ENCODE measurements around the gene PAPOLA.
"Not testable (repeated sequence)": the region's sequence is repeated elsewhere in the genome, so short reads cannot be mapped to it uniquely, and the experiment has no call there.

The PAPOLA gene

GRCh38 chr14:96502621-96503305, 581 bp downstream of the PAPOLA start:
- DNase-seq (ENCODE audit: low read depth in 1 of 2, low spot score in 1 of 2), result peak in 1 of 2 donors; percentile 2

GRCh38 chr14:96503306-96503679, 1.1 kb downstream of the PAPOLA start:
- no peak for DNase-seq (ENCODE audit: low read depth in 1 of 2, low spot score in 1 of 2)

- not testable (repeated sequence) for DNase-seq (ENCODE audit: low read depth in 1 of 2, low spot score in 1 of 2)
Observed at GRCh38 chr14:96504353-96504752, 2.2 kb downstream of the PAPOLA start.

DNA sequence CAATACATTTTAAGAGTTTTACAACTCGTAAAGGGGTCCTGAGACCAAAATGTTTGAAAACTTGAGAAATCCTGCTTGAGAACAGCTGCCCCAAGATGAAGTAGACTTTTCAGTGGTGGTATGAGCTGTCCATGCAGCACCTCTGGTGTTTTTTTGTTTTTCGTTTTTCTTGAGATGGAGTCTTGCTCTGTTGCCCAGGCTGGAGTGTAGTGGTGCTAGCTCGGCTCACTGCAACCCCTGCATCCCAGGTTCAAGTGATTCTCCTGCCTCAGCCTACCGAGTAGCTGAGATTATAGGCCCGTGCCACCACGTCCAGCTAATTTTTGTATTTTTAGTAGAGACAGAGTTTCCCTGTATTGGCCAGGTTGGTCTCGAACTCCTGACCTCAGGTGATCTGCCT, 5.5 kb downstream of the PAPOLA start:
- DNase-seq (ENCODE audit: low read depth in 1 of 2, low spot score in 1 of 2), result no peak

DNA sequence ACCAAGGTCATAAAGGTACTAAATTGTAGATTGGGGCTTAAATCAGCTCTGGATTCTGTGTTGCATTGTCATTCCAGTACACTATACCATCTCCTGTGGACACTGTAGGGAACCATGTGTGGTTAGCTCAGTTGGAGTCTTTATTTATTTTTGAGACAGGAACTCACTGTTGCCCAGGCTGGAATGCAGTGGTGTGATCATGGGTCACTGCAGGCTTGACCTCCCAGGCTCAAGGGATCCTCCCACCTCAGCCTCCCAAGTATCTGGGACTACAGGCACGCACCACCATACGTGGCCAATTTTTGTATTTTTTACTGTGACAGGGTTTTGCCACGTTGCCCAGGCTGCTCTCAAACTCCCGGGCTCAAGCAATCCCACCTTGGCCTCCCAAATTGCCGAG, 6.7 kb downstream of the PAPOLA start:
- DNase-seq (ENCODE audit: low read depth in 1 of 2, low spot score in 1 of 2), result no peak

DNA sequence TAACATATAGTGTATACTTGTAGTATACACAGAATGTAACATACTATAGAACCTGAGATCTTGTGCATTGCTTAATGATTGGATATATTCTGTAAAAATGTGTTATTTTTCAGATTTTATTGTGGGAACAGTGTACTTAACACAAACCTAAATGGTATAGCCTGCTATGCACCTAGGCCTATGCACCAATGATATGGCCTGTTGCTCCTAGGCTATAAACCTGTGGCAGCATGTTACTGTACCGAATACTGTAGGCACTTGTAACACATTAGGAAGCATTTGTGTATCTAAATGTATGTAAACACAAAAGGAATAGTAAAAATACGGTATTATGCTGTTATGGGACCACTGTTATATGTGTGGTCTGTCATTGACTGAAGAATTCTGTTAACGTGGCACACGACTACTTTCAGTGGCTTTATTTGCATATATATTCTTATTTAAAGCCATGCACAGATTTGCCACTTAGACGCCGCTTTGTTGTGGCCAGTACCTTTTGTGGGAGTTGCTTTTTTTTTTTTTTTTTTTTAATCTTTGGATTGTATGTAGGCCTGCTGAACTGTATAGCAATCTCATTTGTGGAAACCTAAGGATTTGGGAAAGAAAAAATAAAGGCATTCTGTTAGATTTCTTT, 7.4 kb downstream of the PAPOLA start:
- DNase-seq (ENCODE audit: low read depth in 1 of 2, low spot score in 1 of 2), result no peak

GRCh38 chr14:96511146-96511545, 9.0 kb downstream of the PAPOLA start:
- DNase-seq (ENCODE audit: low read depth in 1 of 2, low spot score in 1 of 2), result no peak

DNA sequence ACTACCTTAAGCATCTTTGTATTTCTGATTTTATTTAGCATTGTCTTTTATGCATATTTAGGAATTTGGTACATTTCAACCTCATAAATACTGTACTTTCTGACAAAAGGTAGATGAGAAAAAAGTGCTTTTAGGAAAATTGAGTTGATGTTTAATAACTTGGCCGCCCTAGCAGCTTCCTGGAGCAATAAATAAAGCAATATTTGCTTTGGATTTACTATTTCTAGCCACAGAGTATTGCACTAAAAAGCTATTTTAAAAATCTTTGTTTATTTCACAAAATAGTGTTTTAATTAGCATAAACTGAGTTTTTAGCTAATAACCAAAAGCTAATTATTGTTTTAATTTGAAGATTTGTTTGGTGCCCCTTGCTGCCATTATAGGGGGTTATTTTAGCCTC, 9.5 kb downstream of the PAPOLA start:
- no peak for DNase-seq (ENCODE audit: low read depth in 1 of 2, low spot score in 1 of 2)

DNA sequence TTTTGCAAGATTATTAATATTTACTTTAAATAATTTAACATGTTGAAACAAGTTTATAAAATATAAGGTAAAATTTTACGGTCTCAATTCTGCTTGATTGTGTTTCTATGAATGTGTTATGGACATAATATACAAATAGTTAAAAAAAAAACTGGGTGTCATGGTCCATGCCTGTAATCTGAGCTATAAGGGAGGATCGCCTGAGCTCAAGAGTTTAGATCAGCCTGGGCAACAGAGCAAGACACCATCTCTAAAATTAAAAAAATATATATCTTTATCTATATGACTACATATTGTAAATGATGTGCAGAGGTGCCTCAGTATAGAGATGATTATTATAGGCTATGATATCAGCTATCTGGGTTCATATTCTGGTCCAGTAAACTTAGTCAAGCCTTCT, 9.9 kb downstream of the PAPOLA start:
- DNase-seq (ENCODE audit: low read depth in 1 of 2, low spot score in 1 of 2), result no peak

- no peak for DNase-seq (ENCODE audit: low read depth in 1 of 2, low spot score in 1 of 2)
Observed at GRCh38 chr14:96512602-96513397, 10.6 kb downstream of the PAPOLA start.

- DNase-seq (ENCODE audit: low read depth in 1 of 2, low spot score in 1 of 2), result no peak
Observed at GRCh38 chr14:96514694-96515093, 12.5 kb downstream of the PAPOLA start.

DNA sequence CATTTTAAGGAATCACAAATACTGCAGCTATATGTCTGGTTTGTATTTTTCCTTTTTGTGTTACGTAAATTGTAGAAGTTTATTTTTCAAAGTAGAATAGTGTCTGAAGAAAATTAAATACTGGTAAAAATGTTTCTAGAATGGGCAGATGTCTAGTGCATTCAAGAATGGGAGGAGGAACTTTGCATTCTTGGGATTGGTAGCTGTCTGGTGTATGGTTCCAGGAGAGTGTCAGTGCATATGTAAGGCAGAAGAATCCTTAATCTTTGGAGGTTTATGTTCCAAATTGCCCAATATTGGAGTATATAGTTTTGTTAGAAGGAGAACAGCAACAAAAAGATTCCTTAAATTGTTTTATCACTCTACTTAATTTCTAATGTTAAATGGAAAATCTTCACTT, 13.5 kb downstream of the PAPOLA start:
- DNase-seq (ENCODE audit: low read depth in 1 of 2, low spot score in 1 of 2), result no peak

GRCh38 chr14:96516351-96516750, 14.2 kb downstream of the PAPOLA start:
- DNase-seq (ENCODE audit: low read depth in 1 of 2, low spot score in 1 of 2), result no peak

GRCh38 chr14:96519970-96520369, 17.8 kb downstream of the PAPOLA start:
- no peak for DNase-seq (ENCODE audit: low read depth in 1 of 2, low spot score in 1 of 2)

GRCh38 chr14:96525452-96525851, 23.3 kb downstream of the PAPOLA start:
- DNase-seq (ENCODE audit: low read depth in 1 of 2, low spot score in 1 of 2), result no peak

DNA sequence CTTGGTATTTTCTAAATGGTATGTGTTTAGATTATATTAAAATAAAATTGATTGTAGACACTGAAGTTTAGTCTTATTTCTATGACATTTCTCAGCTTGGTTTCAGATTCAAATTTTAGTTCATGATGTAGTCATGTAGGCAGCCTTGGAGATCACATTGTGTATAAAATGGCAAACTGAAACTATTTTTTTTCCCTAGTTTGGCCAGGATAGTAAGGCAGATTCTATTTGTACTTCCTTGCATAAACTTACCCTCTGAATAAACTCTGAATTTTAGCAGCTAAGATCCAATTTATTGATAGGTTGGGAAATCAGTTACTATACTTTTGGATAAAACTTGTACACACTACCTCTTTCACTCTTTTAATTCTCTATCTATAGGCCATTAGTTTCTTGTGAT, 30.4 kb downstream of the PAPOLA start:
- no peak for DNase-seq (ENCODE audit: low read depth in 1 of 2, low spot score in 1 of 2)

DNA sequence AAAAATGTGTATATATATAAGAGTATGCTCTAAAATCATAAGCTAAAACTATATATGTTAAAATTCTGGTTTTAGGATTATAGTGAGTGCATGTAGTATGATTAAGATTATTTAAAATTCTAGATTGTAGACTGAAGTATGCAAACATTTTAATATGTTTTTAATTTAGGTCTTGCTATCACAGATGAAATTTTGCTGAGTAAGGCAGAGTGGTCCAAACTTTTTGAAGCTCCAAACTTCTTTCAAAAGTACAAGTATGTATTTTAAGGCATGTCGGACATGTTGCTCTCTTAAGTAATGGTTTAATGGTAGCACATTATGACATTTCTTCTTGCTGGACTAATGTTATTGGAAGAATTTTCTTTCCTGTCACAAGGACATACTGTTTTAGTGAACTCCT, 34.6 kb downstream of the PAPOLA start:
- no peak for DNase-seq (ENCODE audit: low read depth in 1 of 2, low spot score in 1 of 2)

GRCh38 chr14:96538097-96538989, 36.2 kb downstream of the PAPOLA start:
- DNase-seq (ENCODE audit: low read depth in 1 of 2, low spot score in 1 of 2), result no peak

- no peak for DNase-seq (ENCODE audit: low read depth in 1 of 2, low spot score in 1 of 2)
Observed at GRCh38 chr14:96538990-96539317, 36.8 kb downstream of the PAPOLA start.

DNA sequence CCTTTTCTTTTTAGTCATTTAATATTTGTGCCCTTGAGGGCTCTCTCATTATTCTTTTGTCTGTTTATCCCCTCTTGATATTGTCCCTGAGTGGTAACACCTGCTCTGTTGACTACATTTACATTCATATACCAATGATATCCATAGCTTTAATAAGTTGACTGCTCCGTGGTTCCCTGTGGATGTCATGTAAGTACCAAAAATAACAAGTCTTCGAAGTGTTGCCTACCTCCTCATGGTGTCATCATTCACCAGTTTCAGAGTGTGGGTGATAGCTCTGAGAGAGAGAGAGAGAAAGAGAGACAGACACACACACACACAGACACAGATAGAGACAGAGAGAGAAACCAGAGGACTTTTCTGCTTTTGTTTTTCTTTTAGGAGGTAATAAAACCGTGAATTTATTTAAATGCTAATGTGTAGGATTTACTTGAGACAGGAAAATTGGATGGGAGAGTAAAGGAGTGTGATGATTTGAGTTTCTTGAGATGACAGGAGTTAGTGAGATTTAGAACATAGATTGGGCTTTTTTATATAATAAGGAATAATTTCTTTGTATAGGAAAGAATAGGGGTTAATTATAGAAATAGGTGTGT, 52.2 kb downstream of the PAPOLA start:
- DNase-seq (ENCODE audit: low read depth in 1 of 2, low spot score in 1 of 2), result no peak

GRCh38 chr14:96559571-96559970, 57.4 kb downstream of the PAPOLA start:
- DNase-seq (ENCODE audit: low read depth in 1 of 2, low spot score in 1 of 2), result no peak

Measured in activated T-helper 1 cell treated with anti-CD3 and anti-CD28 coated beads, Interleukin-2, amount 50 U/mL, for 16 hours (primary cell).